GM23338 (cell line): ENCODE measurements around the gene CDIPT.

Source experiments
- CREB1 ChIP-seq: fragments of 250-450 bp; sonication (Bioruptor Pico); IDR thresholded peaks from 2 replicates; pipeline ENCODE4 v1.5.0; 2020; ENCODE audit warnings: low read depth, mild to moderate bottlenecking, moderate library complexity
- EZH2 ChIP-seq: fragments of 200-600 bp; sonication (generic); IDR thresholded peaks from one replicate; pipeline ENCODE4 v1.8.0; 2017; ENCODE audit warnings: antibody characterized with exemption, mild to moderate bottlenecking, low read depth; ENCODE audit not compliant: unreplicated experiment
- EZH2phosphoT487 ChIP-seq: fragments of 200-600 bp; sonication (generic); IDR thresholded peaks from one replicate; pipeline ENCODE4 v1.8.1; 2018; ENCODE audit warnings: antibody characterized with exemption; ENCODE audit not compliant: unreplicated experiment
- NANOG ChIP-seq: IDR thresholded peaks from 2 replicates; pipeline ENCODE4 v1.6.1; 2016; ENCODE audit warnings: antibody characterized with exemption, borderline replicate concordance
- POLR2AphosphoS5 ChIP-seq: IDR thresholded peaks from 2 replicates; pipeline ENCODE4 v1.6.1; 2016; ENCODE audit warnings: antibody characterized with exemption, low read depth
- REST ChIP-seq: IDR thresholded peaks from one replicate; pipeline ENCODE4 v1.6.1; 2018; ENCODE audit warnings: antibody characterized with exemption; ENCODE audit not compliant: unreplicated experiment
- TF ChIP-seq, protein P1 (sequence below), 2 experiments: fragments of 200-600 bp in 1 of 2; sonication (generic) in 1 of 2; conservative IDR thresholded peaks; 2 replicates each; pipeline versions ENCODE4 v1.5.1 to v1.6.1; 2016 to 2017; ENCODE audit warnings: antibody characterized with exemption in 2 of 2, low read depth in 2 of 2, mild to moderate bottlenecking in 2 of 2, moderate library complexity in 1 of 2
- TF ChIP-seq, protein P2 (sequence below): IDR thresholded peaks from 2 replicates; pipeline ENCODE4 v1.6.1; 2016; ENCODE audit warnings: antibody characterized with exemption

GRCh38 chr16:29815032-29815721 is 47.8 kb downstream of the CDIPT start:
- TF ChIP-seq, protein P1, sequence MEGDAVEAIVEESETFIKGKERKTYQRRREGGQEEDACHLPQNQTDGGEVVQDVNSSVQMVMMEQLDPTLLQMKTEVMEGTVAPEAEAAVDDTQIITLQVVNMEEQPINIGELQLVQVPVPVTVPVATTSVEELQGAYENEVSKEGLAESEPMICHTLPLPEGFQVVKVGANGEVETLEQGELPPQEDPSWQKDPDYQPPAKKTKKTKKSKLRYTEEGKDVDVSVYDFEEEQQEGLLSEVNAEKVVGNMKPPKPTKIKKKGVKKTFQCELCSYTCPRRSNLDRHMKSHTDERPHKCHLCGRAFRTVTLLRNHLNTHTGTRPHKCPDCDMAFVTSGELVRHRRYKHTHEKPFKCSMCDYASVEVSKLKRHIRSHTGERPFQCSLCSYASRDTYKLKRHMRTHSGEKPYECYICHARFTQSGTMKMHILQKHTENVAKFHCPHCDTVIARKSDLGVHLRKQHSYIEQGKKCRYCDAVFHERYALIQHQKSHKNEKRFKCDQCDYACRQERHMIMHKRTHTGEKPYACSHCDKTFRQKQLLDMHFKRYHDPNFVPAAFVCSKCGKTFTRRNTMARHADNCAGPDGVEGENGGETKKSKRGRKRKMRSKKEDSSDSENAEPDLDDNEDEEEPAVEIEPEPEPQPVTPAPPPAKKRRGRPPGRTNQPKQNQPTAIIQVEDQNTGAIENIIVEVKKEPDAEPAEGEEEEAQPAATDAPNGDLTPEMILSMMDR (conservative IDR thresholded peaks at IDR 0.05; ENCODE audit: low read depth in 2 of 2) = no peak
- TF ChIP-seq POLR2AphosphoS5 (no peak), EZH2phosphoT487 (no peak), REST (no peak), NANOG (no peak), CREB1 (no peak), EZH2 (no peak)
- TF ChIP-seq, protein P2, sequence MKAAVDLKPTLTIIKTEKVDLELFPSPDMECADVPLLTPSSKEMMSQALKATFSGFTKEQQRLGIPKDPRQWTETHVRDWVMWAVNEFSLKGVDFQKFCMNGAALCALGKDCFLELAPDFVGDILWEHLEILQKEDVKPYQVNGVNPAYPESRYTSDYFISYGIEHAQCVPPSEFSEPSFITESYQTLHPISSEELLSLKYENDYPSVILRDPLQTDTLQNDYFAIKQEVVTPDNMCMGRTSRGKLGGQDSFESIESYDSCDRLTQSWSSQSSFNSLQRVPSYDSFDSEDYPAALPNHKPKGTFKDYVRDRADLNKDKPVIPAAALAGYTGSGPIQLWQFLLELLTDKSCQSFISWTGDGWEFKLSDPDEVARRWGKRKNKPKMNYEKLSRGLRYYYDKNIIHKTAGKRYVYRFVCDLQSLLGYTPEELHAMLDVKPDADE = no peak
